ENCODE results near the gene CCDC59. TPM values are rescaled to one million over a fixed set of nuclear protein-coding genes. Genes with fewer than 3 reads are reported as not detected.

Gene CCDC59
- total RNA-seq, 2 donors from 2014 or later: 51.9 to 65.4 TPM

DNA sequence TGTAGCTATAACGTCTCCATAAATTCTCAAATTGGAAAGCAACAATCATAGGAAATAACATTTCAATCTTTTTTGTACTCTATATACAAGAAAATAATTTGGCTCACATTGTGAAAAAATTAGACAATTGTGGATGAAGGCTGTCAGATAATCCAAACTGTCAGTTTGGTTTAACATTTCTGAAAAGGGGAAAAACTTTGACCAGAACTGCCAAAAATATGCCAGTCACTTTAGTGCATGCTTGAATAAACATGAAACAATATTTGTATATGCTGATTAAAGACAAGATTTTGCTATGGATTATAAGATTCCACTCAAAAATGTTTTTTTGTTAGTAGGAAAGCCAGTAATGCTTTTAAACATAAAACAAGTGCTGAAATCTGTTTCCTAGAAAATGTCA is 38.9 kb downstream of the CCDC59 start:
- no peak overlapping the region for H3K27ac ChIP-seq (ENCODE audit: low read depth, low read length)
- DNase-seq: no peak
- H3K27me3 Mint-ChIP-seq (ENCODE audit: insufficient read depth): peaks cover 7% of the 10 kb centered on the region
- TF ChIP-seq, protein P1, sequence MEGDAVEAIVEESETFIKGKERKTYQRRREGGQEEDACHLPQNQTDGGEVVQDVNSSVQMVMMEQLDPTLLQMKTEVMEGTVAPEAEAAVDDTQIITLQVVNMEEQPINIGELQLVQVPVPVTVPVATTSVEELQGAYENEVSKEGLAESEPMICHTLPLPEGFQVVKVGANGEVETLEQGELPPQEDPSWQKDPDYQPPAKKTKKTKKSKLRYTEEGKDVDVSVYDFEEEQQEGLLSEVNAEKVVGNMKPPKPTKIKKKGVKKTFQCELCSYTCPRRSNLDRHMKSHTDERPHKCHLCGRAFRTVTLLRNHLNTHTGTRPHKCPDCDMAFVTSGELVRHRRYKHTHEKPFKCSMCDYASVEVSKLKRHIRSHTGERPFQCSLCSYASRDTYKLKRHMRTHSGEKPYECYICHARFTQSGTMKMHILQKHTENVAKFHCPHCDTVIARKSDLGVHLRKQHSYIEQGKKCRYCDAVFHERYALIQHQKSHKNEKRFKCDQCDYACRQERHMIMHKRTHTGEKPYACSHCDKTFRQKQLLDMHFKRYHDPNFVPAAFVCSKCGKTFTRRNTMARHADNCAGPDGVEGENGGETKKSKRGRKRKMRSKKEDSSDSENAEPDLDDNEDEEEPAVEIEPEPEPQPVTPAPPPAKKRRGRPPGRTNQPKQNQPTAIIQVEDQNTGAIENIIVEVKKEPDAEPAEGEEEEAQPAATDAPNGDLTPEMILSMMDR (conservative IDR thresholded peaks at IDR 0.05): no peak
- no peaks in the 10 kb centered on the region for H3K4me1 ChIP-seq (ENCODE audit: control insufficient read depth, insufficient read depth, low read length)
- H3K4me3 ChIP-seq (ENCODE audit: low read length): no peak overlapping the region
- no peaks in the 10 kb centered on the region for H3K9me3 ChIP-seq (ENCODE audit: control insufficient read depth, low read length)
- no peaks in the 10 kb centered on the region for H3K9me3 Mint-ChIP-seq
- WGBS, 2 experiments (ENCODE audit: insufficient coverage in 1 of 2, insufficient read length in 1 of 2): 93% methylated on average over 1 of the region's 1 CpG; no CpG with 5 or more reads in 1 of the 2 experiments
- no peak overlapping the region for H3K27ac Mint-ChIP-seq
- H3K9ac ChIP-seq (ENCODE audit: extremely low read depth, low read length, poor library complexity, severe bottlenecking): no peak overlapping the region
- H3K36me3 ChIP-seq (ENCODE audit: control insufficient read depth, insufficient read depth, low read length): no peaks in the 10 kb centered on the region
- no peaks in the 10 kb centered on the region for H3K27me3 ChIP-seq (ENCODE audit: control insufficient read depth, insufficient read depth, low read length, poor library complexity, severe bottlenecking)
- peaks cover 14% of the 10 kb centered on the region for H3K4me1 Mint-ChIP-seq
- no peaks in the 10 kb centered on the region for H3K36me3 Mint-ChIP-seq (ENCODE audit: low read depth)
- H3K4me3 Mint-ChIP-seq: no peak overlapping the region

DNA sequence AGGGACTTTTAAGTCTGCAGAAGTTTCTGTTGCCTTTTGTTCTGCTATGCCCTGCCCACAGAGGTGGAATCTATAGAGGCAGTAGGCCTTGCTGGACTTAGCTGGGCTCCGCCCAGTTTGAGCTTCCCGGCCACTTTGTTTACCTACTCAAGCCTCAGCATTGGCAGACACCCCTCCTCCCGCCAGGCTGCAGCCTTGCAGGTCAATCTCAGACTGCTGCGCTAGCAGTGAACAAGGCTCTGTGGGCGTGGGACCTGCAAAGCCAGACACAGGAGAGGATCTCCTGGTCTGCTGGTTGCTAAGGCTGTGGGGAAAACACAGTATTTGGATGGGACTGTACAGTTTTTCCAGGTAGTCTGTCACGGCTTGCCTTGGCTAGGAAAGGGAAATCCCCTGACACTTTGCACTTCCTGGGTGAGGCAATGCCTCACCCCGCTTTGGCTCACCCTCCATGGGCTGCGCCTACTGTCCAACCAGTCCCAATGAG is 43.7 kb downstream of the CCDC59 start:
- no peak overlapping the region for H3K27ac Mint-ChIP-seq
- TF ChIP-seq, protein P1 (conservative IDR thresholded peaks at IDR 0.05): peak; percentile 25

More for the DNA sequence above, 43.7 kb downstream of the CCDC59 start:
- WGBS, 2 experiments (ENCODE audit: insufficient coverage in 1 of 2, insufficient read length in 1 of 2): 54 to 57% methylated on average over 6 to 8 of the region's 8 CpGs
- Histone ChIP-seq H3K27me3 (ENCODE audit: control insufficient read depth, insufficient read depth, low read length, poor library complexity, severe bottlenecking) (no peaks in the 10 kb centered on the region), H3K9ac (ENCODE audit: extremely low read depth, low read length, poor library complexity, severe bottlenecking) (no peak overlapping the region), H3K36me3 (ENCODE audit: control insufficient read depth, insufficient read depth, low read length) (no peaks in the 10 kb centered on the region), H3K4me1 (ENCODE audit: control insufficient read depth, insufficient read depth, low read length) (no peaks in the 10 kb centered on the region), H3K4me3 (ENCODE audit: low read length) (no peak overlapping the region), H3K27ac (ENCODE audit: low read depth, low read length) (no peak overlapping the region), H3K9me3 (ENCODE audit: control insufficient read depth, low read length) (no peaks in the 10 kb centered on the region)
- H3K36me3 Mint-ChIP-seq (ENCODE audit: low read depth): no peaks in the 10 kb centered on the region
- H3K27me3 Mint-ChIP-seq (ENCODE audit: insufficient read depth): peaks cover 8% of the 10 kb centered on the region
- peak overlapping the region; percentile 34 for H3K4me3 Mint-ChIP-seq
- peaks cover 8% of the 10 kb centered on the region for H3K9me3 Mint-ChIP-seq
- DNase-seq: peak; percentile 92
- H3K4me1 Mint-ChIP-seq: peaks cover 6% of the 10 kb centered on the region

Other genes with a start within 250 kb of the CCDC59 start
- gene METTL25, start 142 bp upstream of the CCDC59 start, total RNA-seq: 10 to 100 TPM in 1 of 2 donors, 1 to 10 TPM in 1; 9.5 to 10.6 TPM

All from endodermal cell (in vitro differentiated cells).